ENCODE results near the gene NUBP1.

DNA sequence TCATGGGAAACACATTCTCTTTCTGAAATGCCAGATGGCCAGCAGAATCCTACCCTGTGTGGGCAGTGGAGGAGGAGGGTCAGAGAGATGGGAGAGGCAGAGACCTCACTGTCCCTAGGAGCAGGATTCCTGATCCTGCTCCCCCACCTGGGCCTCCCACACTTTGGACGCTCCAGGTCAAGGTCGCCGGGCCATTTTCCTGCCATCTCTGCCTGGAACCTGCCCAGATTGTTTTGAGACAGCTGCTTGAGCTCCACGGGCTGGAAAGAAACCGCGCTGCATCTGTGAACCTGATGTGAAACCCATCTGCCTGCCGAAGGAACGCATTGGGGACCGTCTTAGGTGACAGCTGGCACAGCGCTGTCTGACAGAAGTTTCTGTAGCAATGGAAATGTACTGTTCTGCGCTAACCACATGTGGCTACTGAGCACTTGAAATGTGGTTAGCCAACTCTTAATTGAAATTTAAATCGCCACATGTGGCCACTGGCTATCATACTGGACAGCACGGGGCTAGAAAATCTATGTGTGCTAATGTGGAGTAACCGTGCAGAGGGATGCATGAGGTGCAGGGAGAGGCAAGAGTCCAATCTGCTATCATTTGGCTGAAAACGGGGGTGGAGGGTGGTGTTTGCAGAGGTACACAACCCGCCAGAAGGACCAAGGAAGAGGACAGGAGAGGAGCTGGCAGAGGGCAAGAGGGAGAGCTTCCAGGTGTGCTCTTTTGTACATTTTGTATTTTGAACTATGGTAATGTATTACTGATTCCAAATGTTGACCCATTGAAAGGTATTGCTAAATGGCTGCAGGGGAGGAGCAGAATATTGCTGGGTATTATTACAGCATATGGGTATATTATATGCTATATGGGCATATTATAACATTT, 15.4 kb upstream of the NUBP1 start:
- TF ChIP-seq CTCF (IDR thresholded peaks at IDR 0.05; ENCODE audit: borderline replicate concordance, extremely low read depth, low read length, poor library complexity, severe bottlenecking): no peak
- no peak for TF ChIP-seq EZH2 (IDR thresholded peaks at IDR 0.05; ENCODE audit: borderline replicate concordance, low read depth, low read length, severe bottlenecking)

Data from DND-41 (cell line).